ENCODE results near the gene N4BP2L2. TPM values are rescaled to one million over a fixed set of nuclear protein-coding genes. Genes with fewer than 3 reads are reported as not detected.

Gene N4BP2L2
- total RNA-seq, 1 experiment from 2014 or later = 61.4 TPM

GRCh38 chr13:32426191-32426989 is 112.2 kb downstream of the N4BP2L2 start:
- H2AFZ ChIP-seq (ENCODE audit: low read length) = no peak overlapping the region
- no peak for DNase-seq
- H3K14ac ChIP-seq (ENCODE audit: insufficient read depth, low read length) = no peak overlapping the region; the same call in 1 of the 2 replicates
- no peak overlapping the region for H3K18ac ChIP-seq (ENCODE audit: insufficient read length, low read depth, low read length)
- H3K79me2 ChIP-seq (ENCODE audit: insufficient read depth, low read length) = no peaks in the 10 kb centered on the region
- TF ChIP-seq, protein P1, sequence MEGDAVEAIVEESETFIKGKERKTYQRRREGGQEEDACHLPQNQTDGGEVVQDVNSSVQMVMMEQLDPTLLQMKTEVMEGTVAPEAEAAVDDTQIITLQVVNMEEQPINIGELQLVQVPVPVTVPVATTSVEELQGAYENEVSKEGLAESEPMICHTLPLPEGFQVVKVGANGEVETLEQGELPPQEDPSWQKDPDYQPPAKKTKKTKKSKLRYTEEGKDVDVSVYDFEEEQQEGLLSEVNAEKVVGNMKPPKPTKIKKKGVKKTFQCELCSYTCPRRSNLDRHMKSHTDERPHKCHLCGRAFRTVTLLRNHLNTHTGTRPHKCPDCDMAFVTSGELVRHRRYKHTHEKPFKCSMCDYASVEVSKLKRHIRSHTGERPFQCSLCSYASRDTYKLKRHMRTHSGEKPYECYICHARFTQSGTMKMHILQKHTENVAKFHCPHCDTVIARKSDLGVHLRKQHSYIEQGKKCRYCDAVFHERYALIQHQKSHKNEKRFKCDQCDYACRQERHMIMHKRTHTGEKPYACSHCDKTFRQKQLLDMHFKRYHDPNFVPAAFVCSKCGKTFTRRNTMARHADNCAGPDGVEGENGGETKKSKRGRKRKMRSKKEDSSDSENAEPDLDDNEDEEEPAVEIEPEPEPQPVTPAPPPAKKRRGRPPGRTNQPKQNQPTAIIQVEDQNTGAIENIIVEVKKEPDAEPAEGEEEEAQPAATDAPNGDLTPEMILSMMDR (conservative IDR thresholded peaks at IDR 0.05) = no peak
- H3K27ac ChIP-seq (ENCODE audit: insufficient read length, low read depth, low read length) = no peak overlapping the region
- no peak overlapping the region for H2BK120ac ChIP-seq (ENCODE audit: low read depth, low read length, poor library complexity, severe bottlenecking)
- no peaks in the 10 kb centered on the region for H3K79me1 ChIP-seq (ENCODE audit: insufficient read depth, low read depth, low read length, poor library complexity, severe bottlenecking)
- H2BK15ac ChIP-seq (ENCODE audit: low read depth, low read length) = no peak overlapping the region
- no peak overlapping the region for H3K4ac ChIP-seq (ENCODE audit: low read depth, low read length)
- H2AK5ac ChIP-seq (ENCODE audit: insufficient read length, low read length) = no peak overlapping the region
- no peak overlapping the region for H3K23ac ChIP-seq (ENCODE audit: insufficient read length, low read depth, low read length)
- no peak overlapping the region for H2BK12ac ChIP-seq (ENCODE audit: insufficient read length, low read depth, low read length)
- H3T11ph ChIP-seq (ENCODE audit: low read length) = no peak overlapping the region
- no peak overlapping the region for H4K8ac ChIP-seq (replicated peaks; ENCODE audit: insufficient read length, low read depth, low read length)
- Mint-ChIP-seq H3K4me1 (peaks cover 24 to 27% of the 10 kb centered on the region in 2 experiments), H3K36me3 (ENCODE audit: insufficient read depth in 1 of 3, low read depth in 3 of 3) (peaks cover 2 to 3% (median 3%) of the 10 kb centered on the region in 3 experiments; a peak in 4 of 7 replicates), H3K4me3 (peak overlapping the region; percentile 64 to 81), H3K27ac (no peak overlapping the region; a peak in 1 of 7 replicates), H3K9me3 (no peaks in the 10 kb centered on the region; a peak in 1 of 5 replicates), H3K27me3 (ENCODE audit: low read depth) (peaks cover 19% of the 10 kb centered on the region)
- peak overlapping the region; percentile 46 for H3K4me2 ChIP-seq (ENCODE audit: insufficient read depth, insufficient read length, low read length)
- H3K23me2 ChIP-seq (ENCODE audit: insufficient read length, low read depth, low read length, poor library complexity, severe bottlenecking) = peaks cover 17% of the 10 kb centered on the region
- H3K56ac ChIP-seq (ENCODE audit: insufficient read length, low read depth, low read length) = no peak overlapping the region
- WGBS (ENCODE audit: extremely low coverage, insufficient read length, low lambda C conversion rate) = no CpG with 5 or more reads among the region's 19 CpGs
- peaks cover 4% of the 10 kb centered on the region for H3K27me3 ChIP-seq (ENCODE audit: insufficient read depth, low read length)
- no peak overlapping the region for H4K91ac ChIP-seq (ENCODE audit: insufficient read length, low read depth, low read length)
- H2BK5ac ChIP-seq (ENCODE audit: insufficient read length, low read length) = no peak overlapping the region
- H2BK20ac ChIP-seq (ENCODE audit: low read depth, low read length, poor library complexity, severe bottlenecking) = no peak overlapping the region
- no peaks in the 10 kb centered on the region for H3K9me3 ChIP-seq (ENCODE audit: control insufficient read depth, low read depth, low read length)
- H3K4me1 ChIP-seq (ENCODE audit: insufficient read depth, low read length) = peaks cover 3% of the 10 kb centered on the region; the same call in 1 of the 2 replicates
- no peak overlapping the region for H4K5ac ChIP-seq (ENCODE audit: insufficient read length, low read depth, low read length)
- H3K9ac ChIP-seq (ENCODE audit: extremely low read depth, insufficient read length, low read length) = no peak overlapping the region
- H4K20me1 ChIP-seq (ENCODE audit: control insufficient read depth, insufficient read depth, insufficient read length) = no peaks in the 10 kb centered on the region
